MM.1S (cell line): ENCODE measurements around the gene MRPL2.

Experiments used
- EZH2 ChIP-seq: fragments of 300-600 bp; sonication (generic); optimal IDR thresholded peaks from 2 replicates; pipeline ENCODE3; 2017; ENCODE audit warnings: low read depth, mild to moderate bottlenecking, antibody characterized with exemption, low read length, mixed read lengths
- EZH2phosphoT487 ChIP-seq: fragments of 300-600 bp; sonication (generic); IDR thresholded peaks from 2 replicates; pipeline ENCODE4 v1.6.1; 2018; ENCODE audit warnings: antibody characterized with exemption, low read length
- TF ChIP-seq, protein P1 (sequence below): fragments of 300-600 bp; sonication (generic); IDR thresholded peaks from 2 replicates; pipeline ENCODE4 v1.5.1; 2016; ENCODE audit warnings: antibody characterized with exemption, low read length, mixed read lengths

DNA sequence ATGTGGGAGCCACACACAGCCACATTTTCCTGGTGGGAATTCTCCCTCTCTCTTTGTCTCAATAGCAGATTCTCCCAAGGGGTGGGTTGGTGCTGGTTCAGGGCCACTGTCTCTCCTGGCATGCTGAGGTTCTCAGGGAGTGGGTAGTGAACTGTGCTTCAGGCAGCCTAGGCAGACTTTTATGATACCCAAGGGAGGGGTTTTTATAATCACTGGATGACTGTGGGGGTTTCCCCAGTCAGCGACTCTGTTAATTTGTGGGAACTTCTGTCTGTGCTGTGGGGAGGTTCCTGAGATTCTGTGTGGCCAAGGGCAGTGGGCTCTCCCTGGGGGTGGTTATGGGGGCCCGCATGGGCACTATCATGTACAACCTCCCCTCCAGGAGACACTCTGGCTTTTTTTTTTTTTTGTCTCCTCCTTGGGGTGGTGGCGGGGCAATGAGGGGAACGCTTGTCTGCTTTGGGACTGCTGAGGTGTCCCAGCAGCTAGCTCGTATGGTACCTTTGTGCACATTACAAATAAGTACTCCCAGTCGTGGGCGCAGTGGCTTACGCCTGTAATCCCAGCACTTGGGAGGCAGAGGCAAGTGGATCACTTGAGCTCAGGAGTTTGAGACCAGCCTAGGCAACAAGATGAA is 26.9 kb upstream of the MRPL2 start:
- TF ChIP-seq, protein P1, sequence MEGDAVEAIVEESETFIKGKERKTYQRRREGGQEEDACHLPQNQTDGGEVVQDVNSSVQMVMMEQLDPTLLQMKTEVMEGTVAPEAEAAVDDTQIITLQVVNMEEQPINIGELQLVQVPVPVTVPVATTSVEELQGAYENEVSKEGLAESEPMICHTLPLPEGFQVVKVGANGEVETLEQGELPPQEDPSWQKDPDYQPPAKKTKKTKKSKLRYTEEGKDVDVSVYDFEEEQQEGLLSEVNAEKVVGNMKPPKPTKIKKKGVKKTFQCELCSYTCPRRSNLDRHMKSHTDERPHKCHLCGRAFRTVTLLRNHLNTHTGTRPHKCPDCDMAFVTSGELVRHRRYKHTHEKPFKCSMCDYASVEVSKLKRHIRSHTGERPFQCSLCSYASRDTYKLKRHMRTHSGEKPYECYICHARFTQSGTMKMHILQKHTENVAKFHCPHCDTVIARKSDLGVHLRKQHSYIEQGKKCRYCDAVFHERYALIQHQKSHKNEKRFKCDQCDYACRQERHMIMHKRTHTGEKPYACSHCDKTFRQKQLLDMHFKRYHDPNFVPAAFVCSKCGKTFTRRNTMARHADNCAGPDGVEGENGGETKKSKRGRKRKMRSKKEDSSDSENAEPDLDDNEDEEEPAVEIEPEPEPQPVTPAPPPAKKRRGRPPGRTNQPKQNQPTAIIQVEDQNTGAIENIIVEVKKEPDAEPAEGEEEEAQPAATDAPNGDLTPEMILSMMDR = no peak
- no peak for TF ChIP-seq EZH2
- no peak for TF ChIP-seq EZH2phosphoT487
